HAP-1 (cell line): Measurements from ENCODE around the gene LMTK2.
"Not testable (repeated sequence)": the region's sequence is repeated elsewhere in the genome, so short reads cannot be mapped to it uniquely, and the experiment has no call there.

ENCODE experiments used
- DNase-seq, 2 experiments: peaks; one replicate each; pipeline ENCODE4 v3.0.0-alpha.2; 2016 to 2020; ENCODE audit warnings: low spot score in 2 of 2
- H3K27me3 ChIP-seq: fragments of 250-450 bp; sonication (Bioruptor Pico); 2 replicates; pipeline ENCODE4 v1.5.1; 2020; ENCODE audit warnings: low read depth, mild to moderate bottlenecking, moderate library complexity
- H3K36me3 ChIP-seq: fragments of 250-450 bp; sonication (Bioruptor Pico); replicated peaks from 2 replicates; pipeline ENCODE4 v1.5.1; 2020; ENCODE audit warnings: mild to moderate bottlenecking
- H3K4me1 ChIP-seq: fragments of 250-450 bp; sonication (Bioruptor Pico); 2 replicates; pipeline ENCODE4 v1.5.1; 2020; ENCODE audit warnings: mild to moderate bottlenecking
- H3K4me3 ChIP-seq: fragments of 250-450 bp; sonication (Bioruptor Pico); 2 replicates; pipeline ENCODE4 v1.5.1; 2020; ENCODE audit warnings: mild to moderate bottlenecking, moderate library complexity
- H3K9me3 ChIP-seq: fragments of 250-450 bp; sonication (Bioruptor Pico); 2 replicates; pipeline ENCODE4 v1.5.1; 2020; ENCODE audit warnings: mild to moderate bottlenecking, moderate library complexity
- in situ Hi-C: fragments of 300-500 bp; cut with MboI; formaldehyde crosslinking; loops from 3 replicates; pipeline ENCODE4 v1.14.3; 2020; ENCODE audit warnings: low sequenced_read_pairs, inconsistent platforms, mixed read lengths

The LMTK2 gene

GRCh38 chr7:98212532-98213041, 105.9 kb downstream of the LMTK2 start:
- in situ Hi-C loops = no loop called here
- Histone ChIP-seq H3K9me3 (no peaks in the 10 kb centered on the region), H3K4me3 (no peak overlapping the region), H3K36me3 (no peaks in the 10 kb centered on the region), H3K27me3 (no peaks in the 10 kb centered on the region), H3K4me1 (no peaks in the 10 kb centered on the region)
- no peak for DNase-seq

- in situ Hi-C loops = no loop called here
- Histone ChIP-seq H3K4me1 (no peaks in the 10 kb centered on the region), H3K4me3 (no peak overlapping the region), H3K27me3 (no peaks in the 10 kb centered on the region), H3K36me3 (no peaks in the 10 kb centered on the region), H3K9me3 (no peaks in the 10 kb centered on the region)
- DNase-seq = no peak
These were observed 106.7 kb downstream of the LMTK2 start for GRCh38 chr7:98213296-98213887.

GRCh38 chr7:98213888-98214810, 107.5 kb downstream of the LMTK2 start:
- in situ Hi-C loops = no loop called here
- Histone ChIP-seq H3K4me3 (no peak overlapping the region), H3K9me3 (no peaks in the 10 kb centered on the region), H3K4me1 (no peaks in the 10 kb centered on the region), H3K36me3 (no peaks in the 10 kb centered on the region), H3K27me3 (no peaks in the 10 kb centered on the region)
- no peak for DNase-seq

GRCh38 chr7:98214811-98215321, 108.2 kb downstream of the LMTK2 start:
- no peaks in the 10 kb centered on the region for H3K4me1 ChIP-seq
- in situ Hi-C loops = no loop called here
- H3K4me3 ChIP-seq = no peak overlapping the region
- no peaks in the 10 kb centered on the region for H3K36me3 ChIP-seq
- DNase-seq = no peak
- no peaks in the 10 kb centered on the region for H3K9me3 ChIP-seq
- no peaks in the 10 kb centered on the region for H3K27me3 ChIP-seq

- Histone ChIP-seq H3K4me3 (no peak overlapping the region), H3K9me3 (no peaks in the 10 kb centered on the region), H3K4me1 (no peaks in the 10 kb centered on the region), H3K36me3 (no peaks in the 10 kb centered on the region), H3K27me3 (no peaks in the 10 kb centered on the region)
- no peak for DNase-seq
- in situ Hi-C loops = no loop called here
These were observed 109.2 kb downstream of the LMTK2 start for GRCh38 chr7:98215561-98216495.

- Histone ChIP-seq H3K4me3 (no peak overlapping the region), H3K36me3 (no peaks in the 10 kb centered on the region), H3K9me3 (no peaks in the 10 kb centered on the region), H3K4me1 (no peaks in the 10 kb centered on the region), H3K27me3 (no peaks in the 10 kb centered on the region)
- DNase-seq = no peak
- in situ Hi-C loops = no loop called here
These were observed 110.4 kb downstream of the LMTK2 start for GRCh38 chr7:98216941-98217622.

GRCh38 chr7:98217623-98218582, 111.2 kb downstream of the LMTK2 start:
- no peak for DNase-seq
- in situ Hi-C loops = no loop called here
- no peaks in the 10 kb centered on the region for H3K27me3 ChIP-seq

GRCh38 chr7:98219382-98219781, 112.7 kb downstream of the LMTK2 start:
- H3K4me1 ChIP-seq = not testable (repeated sequence)

More at GRCh38 chr7:98217623-98218582, 111.2 kb downstream of the LMTK2 start:
- H3K9me3 ChIP-seq = no peaks in the 10 kb centered on the region
- no peak overlapping the region for H3K4me3 ChIP-seq
- no peaks in the 10 kb centered on the region for H3K36me3 ChIP-seq
- H3K4me1 ChIP-seq = no peaks in the 10 kb centered on the region

GRCh38 chr7:98221611-98222532, 115.2 kb downstream of the LMTK2 start:
- H3K36me3 ChIP-seq = no peaks in the 10 kb centered on the region
- H3K4me3 ChIP-seq = no peak overlapping the region
- H3K27me3 ChIP-seq = no peaks in the 10 kb centered on the region
- H3K9me3 ChIP-seq = no peaks in the 10 kb centered on the region
- no peaks in the 10 kb centered on the region for H3K4me1 ChIP-seq
- in situ Hi-C loops = no loop called here
- no peak for DNase-seq

More at GRCh38 chr7:98219382-98219781, 112.7 kb downstream of the LMTK2 start:
- H3K9me3 ChIP-seq, H3K36me3 ChIP-seq, H3K27me3 ChIP-seq, H3K4me3 ChIP-seq, in situ Hi-C loops, DNase-seq: not testable (repeated sequence)

GRCh38 chr7:98222533-98223195, 116.0 kb downstream of the LMTK2 start:
- H3K4me1 ChIP-seq = no peaks in the 10 kb centered on the region
- H3K36me3 ChIP-seq = no peaks in the 10 kb centered on the region
- in situ Hi-C loops = no loop called here
- DNase-seq = no peak
- no peak overlapping the region for H3K4me3 ChIP-seq
- H3K9me3 ChIP-seq = no peaks in the 10 kb centered on the region
- no peaks in the 10 kb centered on the region for H3K27me3 ChIP-seq

- Histone ChIP-seq H3K36me3 (no peaks in the 10 kb centered on the region), H3K4me3 (no peak overlapping the region), H3K27me3 (no peaks in the 10 kb centered on the region), H3K9me3 (no peaks in the 10 kb centered on the region), H3K4me1 (no peaks in the 10 kb centered on the region)
- in situ Hi-C loops = no loop called here
- DNase-seq = no peak
These were observed 116.8 kb downstream of the LMTK2 start for GRCh38 chr7:98223351-98223897.
